Smooth muscle cell of bladder (primary cell): ENCODE measurements around the gene VPS16. TPM values are rescaled to one million over a fixed set of nuclear protein-coding genes. Genes with fewer than 3 reads are reported as not detected.

ENCODE experiments used
- total RNA-seq: library from RNA; depleted of rRNA; stranded (reverse); fragments of >200 nt; gene quantifications from 2 replicates; pipeline ENCODE4 v1.2.3, GENCODE V29; 2014

VPS16 gene
- total RNA-seq: 72.2 and 72.7 TPM in 2 replicates

GRCh38 chr20:2840138-2840966, at the start of gene VPS16, which contains the start of gene PCED1A:
Gene VPS16, plus strand, starts transcription at chr20:2840745. Its CDS starts 30 bp downstream, at chr20:2840775.
Gene PCED1A, minus strand, starts transcription at chr20:2840655. Its CDS starts 743 bp downstream, at chr20:2839912.

GRCh38 chr20:2800521-2801285, 39.8 kb upstream of the VPS16 start, which contains the start of gene CPXM1:
Gene CPXM1, minus strand, starts transcription at chr20:2800627. Its CDS starts 55 bp downstream, at chr20:2800572.

GRCh38 chr20:2814587-2815051, 25.9 kb upstream of the VPS16 start, which contains the start of gene C20orf141:
Gene C20orf141, plus strand, starts transcription at chr20:2814987. Its CDS starts 198 bp downstream, at chr20:2815185.

GRCh38 chr20:2816030-2816582, 24.4 kb upstream of the VPS16 start, which contains the start of gene TMEM239:
Gene TMEM239, plus strand, starts transcription at chr20:2816364. Its CDS starts 191 bp downstream, at chr20:2816555.

GRCh38 chr20:2873010-2873746, 32.6 kb downstream of the VPS16 start, which contains the start of gene PTPRA:
Gene PTPRA, plus strand, starts transcription at chr20:2873481. Its CDS starts 90,797 bp downstream, at chr20:2964278.

Other genes starting within 250 kb of the VPS16 start
- gene NOP56, start 188.1 kb upstream of the VPS16 start, total RNA-seq: 118 and 160 TPM in 2 replicates
- gene IDH3B, start 176.5 kb upstream of the VPS16 start, total RNA-seq: 79.0 and 98.4 TPM in 2 replicates
- gene EBF4, start 148.0 kb upstream of the VPS16 start, total RNA-seq: 0.57 and 1.8 TPM in 2 replicates
- 0.71 and 1.2 TPM in 2 replicates for gene CPXM1, start 40.1 kb upstream of the VPS16 start, total RNA-seq
- gene C20orf141, start 25.8 kb upstream of the VPS16 start, total RNA-seq: 0.37 TPM in 1 of 2 replicates, not detected in the other
- gene TMEM239, start 24.4 kb upstream of the VPS16 start, total RNA-seq: not detected in 2 replicates
- gene PCED1A, start 90 bp upstream of the VPS16 start, total RNA-seq: 17.1 and 26.6 TPM in 2 replicates
- 22.9 and 27.9 TPM in 2 replicates for gene PTPRA, start 32.7 kb downstream of the VPS16 start, total RNA-seq
- 0.09 and 0.57 TPM in 2 replicates for gene GNRH2, start 202.9 kb downstream of the VPS16 start, total RNA-seq
- gene MRPS26, start 205.3 kb downstream of the VPS16 start, total RNA-seq: 38.3 and 44.7 TPM in 2 replicates
- 0.18 and 0.28 TPM in 2 replicates for gene OXT, start 230.9 kb downstream of the VPS16 start, total RNA-seq
- not detected in 2 replicates for gene AVP, start 244.0 kb downstream of the VPS16 start, total RNA-seq